GM12891 (cell line): ENCODE data around the gene TSHZ2.

Experiments
- POLR2A ChIP-seq: IDR thresholded peaks from 2 replicates; pipeline ENCODE4 v1.6.1; 2011; ENCODE audit warnings: low read depth, low read length, control low read depth
- POLR2AphosphoS5 ChIP-seq: IDR thresholded peaks from 2 replicates; pipeline ENCODE4 v1.6.1; 2011; ENCODE audit warnings: low read depth, low read length, control low read depth
- POU2F2 ChIP-seq: IDR thresholded peaks from 2 replicates; pipeline ENCODE4 v1.6.1; 2011; ENCODE audit warnings: low read depth, mild to moderate bottlenecking, control low read depth, low read length, moderate library complexity
- SPI1 ChIP-seq: IDR thresholded peaks from 2 replicates; pipeline ENCODE4 v1.6.1; 2011; ENCODE audit warnings: low read depth, low read length, control low read depth
- TAF1 ChIP-seq: IDR thresholded peaks from 2 replicates; pipeline ENCODE4 v1.6.1; 2011; ENCODE audit warnings: low read depth, low read length, control low read depth

DNA sequence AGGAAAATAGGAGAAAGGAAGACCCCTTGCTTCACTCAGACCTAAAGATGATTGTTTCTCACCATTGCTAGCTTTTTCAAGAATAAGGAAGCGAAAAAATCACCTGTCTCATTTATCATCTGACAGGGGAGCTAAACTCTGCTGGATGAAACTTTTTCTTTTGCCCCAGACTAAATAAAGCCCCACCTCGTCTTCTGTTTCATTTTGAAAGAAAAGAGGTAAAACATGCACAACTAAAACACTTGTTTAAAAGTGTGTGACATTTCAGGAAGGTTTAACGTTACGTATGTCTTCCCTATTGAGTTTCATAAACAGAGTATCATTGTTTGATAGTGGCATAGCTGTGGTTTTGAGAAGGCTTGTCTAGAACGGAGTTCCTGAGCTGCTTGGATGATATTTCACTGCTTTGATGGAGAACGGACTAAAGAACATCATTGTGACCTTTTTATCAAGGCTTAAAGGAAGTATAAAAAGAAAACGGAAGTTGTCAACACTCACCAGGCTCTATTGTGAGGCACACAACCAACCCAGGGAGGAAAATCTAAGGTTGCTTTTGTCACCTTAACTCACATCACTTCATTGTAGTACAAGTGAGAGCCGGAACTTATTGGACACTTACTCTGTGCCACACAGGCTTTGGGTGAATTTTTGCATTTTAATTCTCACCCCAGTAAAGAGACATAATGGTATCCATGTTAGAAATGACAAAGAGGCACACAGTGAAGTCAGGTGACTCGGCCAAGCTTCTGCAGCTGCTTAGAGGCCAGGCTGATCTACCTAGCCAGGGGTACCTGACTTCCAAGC, 29.5 kb downstream of the TSHZ2 start:
- TF ChIP-seq TAF1 = no peak
- no peak for TF ChIP-seq POLR2A
- peak; percentile 72 for TF ChIP-seq SPI1
- no peak for TF ChIP-seq POU2F2
- TF ChIP-seq POLR2AphosphoS5 = no peak
